Neural progenitor cell (in vitro differentiated cells): ENCODE measurements around the gene TBL1X. TPM values are rescaled to one million over a fixed set of nuclear protein-coding genes. Genes with fewer than 3 reads are reported as not detected.

Experiments
- DNase-seq: peaks from one replicate; pipeline ENCODE4 v3.0.0-alpha.2; 2016; ENCODE audit warnings: low spot score
- H2AFZ ChIP-seq: fragments of 200-600 bp; sonication (generic); replicated peaks from 2 replicates; pipeline ENCODE4 v1.6.1; 2016; ENCODE audit warnings: antibody characterized with exemption
- H3F3A ChIP-seq: fragments of 200-600 bp; sonication (generic); 2 replicates; pipeline ENCODE4 v1.6.1; 2016; ENCODE audit warnings: antibody characterized with exemption, low read depth
- H3K27ac ChIP-seq: fragments of 200-600 bp; sonication (generic); 2 replicates; pipeline ENCODE4 v1.5.1; 2016; ENCODE audit warnings: mild to moderate bottlenecking
- H3K27me3 ChIP-seq: fragments of 200-600 bp; sonication (generic); 2 replicates; pipeline ENCODE4 v1.6.1; 2016; ENCODE audit warnings: mild to moderate bottlenecking, moderate library complexity
- H3K36me3 ChIP-seq: fragments of 200-600 bp; sonication (generic); 2 replicates; pipeline ENCODE4 v1.5.1; 2016
- H3K4me1 ChIP-seq: fragments of 200-600 bp; sonication (generic); 2 replicates; pipeline ENCODE4 v1.6.1; 2016; ENCODE audit warnings: mixed run types
- H3K4me2 ChIP-seq: fragments of 200-600 bp; sonication (generic); 2 replicates; pipeline ENCODE4 v1.6.1; 2016
- H3K4me3 ChIP-seq: fragments of 200-600 bp; sonication (generic); 2 replicates; pipeline ENCODE4 v1.5.1; 2016
- H3K79me2 ChIP-seq: fragments of 200-600 bp; sonication (generic); 2 replicates; pipeline ENCODE4 v1.6.1; 2016; ENCODE audit warnings: low read depth
- H3K9ac ChIP-seq: fragments of 200-600 bp; sonication (generic); 2 replicates; pipeline ENCODE4 v1.6.1; 2016
- H3K9me3 ChIP-seq: fragments of 200-600 bp; sonication (generic); 2 replicates; pipeline ENCODE4 v1.5.1; 2016; ENCODE audit warnings: low read depth
- H4K20me1 ChIP-seq: fragments of 200-600 bp; sonication (generic); 2 replicates; pipeline ENCODE4 v1.6.1; 2016; ENCODE audit warnings: low read depth
- H3K27ac Mint-ChIP-seq: 3 replicates; pipeline ENCODE4 v1.8.0; 2021; ENCODE audit warnings: mixed read lengths
- H3K27me3 Mint-ChIP-seq: 2 replicates; pipeline ENCODE4 v1.8.0; 2022; ENCODE audit warnings: low read depth, mild to moderate bottlenecking, inconsistent platforms, moderate library complexity, mixed read lengths; ENCODE audit not compliant: insufficient read depth
- H3K36me3 Mint-ChIP-seq: 3 replicates; pipeline ENCODE4 v1.8.0; 2021; ENCODE audit warnings: mixed read lengths
- H3K4me1 Mint-ChIP-seq: 3 replicates; pipeline ENCODE4 v1.8.0; 2021; ENCODE audit warnings: mixed read lengths
- H3K4me3 Mint-ChIP-seq: 3 replicates; pipeline ENCODE4 v1.8.0; 2021; ENCODE audit warnings: mild to moderate bottlenecking, moderate library complexity, mixed read lengths
- H3K9me3 Mint-ChIP-seq: 3 replicates; pipeline ENCODE4 v1.8.0; 2020; ENCODE audit warnings: mixed read lengths
- EZH2 ChIP-seq: fragments of 200-600 bp; sonication (generic); IDR thresholded peaks from 2 replicates; pipeline ENCODE4 v1.6.1; 2017; ENCODE audit warnings: antibody characterized with exemption, mild to moderate bottlenecking, moderate library complexity
- EZH2phosphoT487 ChIP-seq: fragments of 200-600 bp; sonication (generic); IDR thresholded peaks from 2 replicates; pipeline ENCODE4 v1.6.1; 2017; ENCODE audit warnings: antibody characterized with exemption
- total RNA-seq: library from RNA; depleted of rRNA; stranded (reverse); fragments of >200 nt; gene quantifications from 2 replicates; pipeline ENCODE4 v1.2.3, GENCODE V29; 2015; ENCODE audit warnings: low replicate concordance
- TF ChIP-seq, protein P1 (sequence below): fragments of 200-600 bp; sonication (generic); IDR thresholded peaks from 2 replicates; pipeline ENCODE4 v1.5.1; 2017; ENCODE audit warnings: antibody characterized with exemption, mild to moderate bottlenecking

The TBL1X gene
- total RNA-seq, 1 donor from 2014 or later, result 35.7 TPM

DNA sequence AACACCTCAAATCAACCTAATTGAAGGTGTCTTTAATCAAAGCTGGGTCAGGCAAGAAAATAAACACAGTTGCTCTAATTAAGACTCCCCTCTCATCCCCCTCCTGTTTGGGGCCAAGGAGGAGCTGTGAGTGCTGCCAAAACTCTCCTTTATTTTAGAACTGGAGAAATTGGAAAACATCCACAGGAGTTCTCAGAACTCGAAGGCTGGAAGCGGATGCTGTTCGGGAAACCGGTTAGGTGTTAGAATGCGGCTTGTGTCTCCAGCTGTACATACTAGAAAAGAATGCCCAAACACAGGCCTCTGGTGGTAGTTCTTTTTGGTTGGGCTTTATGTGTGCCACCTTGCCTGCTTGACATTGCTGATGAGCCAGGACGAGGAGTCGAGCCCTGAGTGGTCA is 182.6 kb downstream of the TBL1X start:
- Histone ChIP-seq H3K9me3 (peaks cover 5% of the 10 kb centered on the region), H3K9ac (no peak overlapping the region), H3K27ac (no peak overlapping the region), H3F3A (no peaks in the 10 kb centered on the region), H4K20me1 (peaks cover 11% of the 10 kb centered on the region), H3K4me1 (no peaks in the 10 kb centered on the region), H2AFZ (no peak overlapping the region), H3K36me3 (no peaks in the 10 kb centered on the region), H3K79me2 (no peaks in the 10 kb centered on the region), H3K4me3 (no peak overlapping the region), H3K4me2 (no peak overlapping the region), H3K27me3 (no peaks in the 10 kb centered on the region)
- Mint-ChIP-seq H3K27me3 (peaks cover 5% of the 10 kb centered on the region), H3K36me3 (peaks cover 9% of the 10 kb centered on the region), H3K27ac (no peak overlapping the region), H3K9me3 (peaks cover 2% of the 10 kb centered on the region), H3K4me1 (peaks cover 14% of the 10 kb centered on the region), H3K4me3 (no peak overlapping the region)
- no peak for TF ChIP-seq EZH2
- TF ChIP-seq, protein P1, sequence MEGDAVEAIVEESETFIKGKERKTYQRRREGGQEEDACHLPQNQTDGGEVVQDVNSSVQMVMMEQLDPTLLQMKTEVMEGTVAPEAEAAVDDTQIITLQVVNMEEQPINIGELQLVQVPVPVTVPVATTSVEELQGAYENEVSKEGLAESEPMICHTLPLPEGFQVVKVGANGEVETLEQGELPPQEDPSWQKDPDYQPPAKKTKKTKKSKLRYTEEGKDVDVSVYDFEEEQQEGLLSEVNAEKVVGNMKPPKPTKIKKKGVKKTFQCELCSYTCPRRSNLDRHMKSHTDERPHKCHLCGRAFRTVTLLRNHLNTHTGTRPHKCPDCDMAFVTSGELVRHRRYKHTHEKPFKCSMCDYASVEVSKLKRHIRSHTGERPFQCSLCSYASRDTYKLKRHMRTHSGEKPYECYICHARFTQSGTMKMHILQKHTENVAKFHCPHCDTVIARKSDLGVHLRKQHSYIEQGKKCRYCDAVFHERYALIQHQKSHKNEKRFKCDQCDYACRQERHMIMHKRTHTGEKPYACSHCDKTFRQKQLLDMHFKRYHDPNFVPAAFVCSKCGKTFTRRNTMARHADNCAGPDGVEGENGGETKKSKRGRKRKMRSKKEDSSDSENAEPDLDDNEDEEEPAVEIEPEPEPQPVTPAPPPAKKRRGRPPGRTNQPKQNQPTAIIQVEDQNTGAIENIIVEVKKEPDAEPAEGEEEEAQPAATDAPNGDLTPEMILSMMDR, result no peak
- TF ChIP-seq EZH2phosphoT487, result no peak
- no peak for DNase-seq

DNA sequence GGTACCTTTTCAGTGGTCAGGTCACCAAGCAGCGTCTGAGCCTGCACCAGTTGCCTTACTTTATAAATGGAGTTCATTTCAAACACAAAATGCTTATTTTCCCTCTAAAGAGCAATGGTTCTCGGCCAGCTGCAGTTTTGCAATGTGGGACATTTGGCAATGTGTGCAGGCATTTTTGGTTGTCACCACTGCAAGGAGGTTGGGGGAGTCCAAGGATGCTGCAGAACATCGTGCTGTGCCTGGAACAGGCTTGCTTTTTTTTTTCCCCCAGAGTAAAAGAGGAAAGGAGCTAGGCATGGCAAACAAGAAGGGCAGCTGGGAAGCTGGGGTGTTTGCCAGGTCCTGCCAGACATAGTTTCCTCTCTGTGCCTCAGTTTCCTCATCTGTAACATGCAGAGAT is 185.2 kb downstream of the TBL1X start:
- H2AFZ ChIP-seq, result no peak overlapping the region
- peaks cover 11% of the 10 kb centered on the region for H4K20me1 ChIP-seq
- H3K4me1 ChIP-seq, result no peaks in the 10 kb centered on the region
- H3K27ac ChIP-seq, result no peak overlapping the region
- H3K36me3 ChIP-seq, result no peaks in the 10 kb centered on the region
- no peak overlapping the region for H3K9ac ChIP-seq
- no peaks in the 10 kb centered on the region for H3K79me2 ChIP-seq
- Mint-ChIP-seq H3K27me3 (peaks cover 3% of the 10 kb centered on the region), H3K36me3 (peaks cover 17% of the 10 kb centered on the region), H3K9me3 (peaks cover 3% of the 10 kb centered on the region), H3K4me3 (no peak overlapping the region), H3K4me1 (peaks cover 8% of the 10 kb centered on the region), H3K27ac (no peak overlapping the region)
- H3K9me3 ChIP-seq, result peaks cover 5% of the 10 kb centered on the region
- H3K27me3 ChIP-seq, result no peaks in the 10 kb centered on the region
- H3K4me2 ChIP-seq, result no peak overlapping the region
- TF ChIP-seq EZH2phosphoT487, result no peak
- TF ChIP-seq, protein P1, result no peak
- H3F3A ChIP-seq, result no peaks in the 10 kb centered on the region
- no peak for DNase-seq
- H3K4me3 ChIP-seq, result no peak overlapping the region

DNA sequence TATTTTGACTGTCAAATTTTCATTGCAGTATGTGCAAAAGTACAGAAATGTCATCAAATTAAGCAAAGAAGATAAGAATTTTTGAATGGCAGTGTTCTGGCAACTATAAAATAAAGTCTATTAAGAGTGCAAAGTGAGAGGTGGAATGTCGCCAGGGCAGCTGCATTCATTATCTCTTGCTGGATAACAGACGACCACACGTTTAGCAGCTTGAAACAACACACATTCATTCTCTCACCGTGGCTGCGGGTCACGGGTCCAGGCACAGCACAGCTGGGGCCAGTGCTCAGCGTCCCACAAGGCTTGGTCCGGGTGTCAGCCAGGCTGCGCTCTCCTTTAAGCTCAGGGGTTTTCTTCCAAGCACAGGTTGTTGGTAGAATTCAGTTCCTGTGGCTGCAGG is 186.9 kb downstream of the TBL1X start:
- H3K9me3 ChIP-seq, result peaks cover 5% of the 10 kb centered on the region
- H3K4me1 ChIP-seq, result no peaks in the 10 kb centered on the region
- Mint-ChIP-seq H3K4me1 (peaks cover 8% of the 10 kb centered on the region), H3K27me3 (peaks cover 3% of the 10 kb centered on the region), H3K9me3 (peaks cover 3% of the 10 kb centered on the region), H3K4me3 (no peak overlapping the region), H3K36me3 (peaks cover 24% of the 10 kb centered on the region), H3K27ac (no peak overlapping the region)
- no peaks in the 10 kb centered on the region for H3F3A ChIP-seq
- no peak overlapping the region for H3K9ac ChIP-seq
- H3K36me3 ChIP-seq, result no peaks in the 10 kb centered on the region
- H3K79me2 ChIP-seq, result no peaks in the 10 kb centered on the region
- no peak overlapping the region for H2AFZ ChIP-seq
- TF ChIP-seq EZH2phosphoT487 (no peak), EZH2 (no peak)
- TF ChIP-seq, protein P1, result no peak
- H4K20me1 ChIP-seq, result peaks cover 7% of the 10 kb centered on the region
- H3K27ac ChIP-seq, result no peak overlapping the region
- no peak overlapping the region for H3K4me3 ChIP-seq
- H3K4me2 ChIP-seq, result no peak overlapping the region
- no peaks in the 10 kb centered on the region for H3K27me3 ChIP-seq
- no peak for DNase-seq
